ENCODE data around the gene SLC41A3. TPM values are rescaled to one million over a fixed set of nuclear protein-coding genes. Genes with fewer than 3 reads are reported as not detected.

SLC41A3 gene
- polyA plus RNA-seq, 3 donors = 2.8 to 18.2 (median 13.6) TPM

GRCh38 chr3:126033051-126033745 is 50.7 kb downstream of the SLC41A3 start:
- Histone ChIP-seq H3K79me2 (ENCODE audit: insufficient read depth, low read length) (no peaks in the 10 kb centered on the region), H2AFZ (ENCODE audit: insufficient read depth, low read depth, low read length, poor library complexity, severe bottlenecking) (no peak overlapping the region), H4K20me1 (ENCODE audit: insufficient read depth, low read length) (no peaks in the 10 kb centered on the region), H3K36me3 (replicated peaks in 1 of 2; ENCODE audit: control insufficient read depth in 1 of 2, insufficient read depth in 2 of 2, low read length in 2 of 2) (no peaks in the 10 kb centered on the region), H3K9ac (ENCODE audit: insufficient read depth, low read length, poor library complexity, severe bottlenecking) (no peak overlapping the region), H3K4me3 (replicated peaks in 1 of 3; ENCODE audit: low read depth in 2 of 3, low read length in 3 of 3) (no peak overlapping the region), H3K27me3 (ENCODE audit: control insufficient read depth in 2 of 2, insufficient read depth in 2 of 2, low read length in 2 of 2) (no peaks in the 10 kb centered on the region), H3K27ac (ENCODE audit: low read depth in 1 of 2, low read length in 2 of 2) (no peak overlapping the region), H3K9me3 (replicated peaks in 1 of 2; ENCODE audit: control insufficient read depth in 1 of 2, insufficient read depth in 1 of 2, low read length in 2 of 2) (peaks cover 6 to 11% of the 10 kb centered on the region in 2 donors), H3K4me2 (replicated peaks; ENCODE audit: extremely low read depth, low read length, poor library complexity, severe bottlenecking) (no peak overlapping the region), H3K4me1 (ENCODE audit: control insufficient read depth in 1 of 2, insufficient read depth in 2 of 2, low read length in 2 of 2) (no peaks in the 10 kb centered on the region)
- 92% methylated on average over 2 of the region's 3 CpGs for WGBS (ENCODE audit: insufficient coverage)
- H3K27me3 Mint-ChIP-seq (ENCODE audit: low read depth in 3 of 3) = peaks cover 0 to 1% (median 1%) of the 10 kb centered on the region in 3 donors
- DNase-seq = no peak
- H3K4me3 Mint-ChIP-seq = no peak overlapping the region
- H3K4me1 Mint-ChIP-seq = no peaks in the 10 kb centered on the region
- peaks cover 4 to 16% (median 10%) of the 10 kb centered on the region in 7 donors for H3K9me3 Mint-ChIP-seq
- H3K36me3 Mint-ChIP-seq = peaks cover 36 to 38% of the 10 kb centered on the region in 2 donors
- H3K27ac Mint-ChIP-seq = no peak overlapping the region
- TF ChIP-seq, protein P1, sequence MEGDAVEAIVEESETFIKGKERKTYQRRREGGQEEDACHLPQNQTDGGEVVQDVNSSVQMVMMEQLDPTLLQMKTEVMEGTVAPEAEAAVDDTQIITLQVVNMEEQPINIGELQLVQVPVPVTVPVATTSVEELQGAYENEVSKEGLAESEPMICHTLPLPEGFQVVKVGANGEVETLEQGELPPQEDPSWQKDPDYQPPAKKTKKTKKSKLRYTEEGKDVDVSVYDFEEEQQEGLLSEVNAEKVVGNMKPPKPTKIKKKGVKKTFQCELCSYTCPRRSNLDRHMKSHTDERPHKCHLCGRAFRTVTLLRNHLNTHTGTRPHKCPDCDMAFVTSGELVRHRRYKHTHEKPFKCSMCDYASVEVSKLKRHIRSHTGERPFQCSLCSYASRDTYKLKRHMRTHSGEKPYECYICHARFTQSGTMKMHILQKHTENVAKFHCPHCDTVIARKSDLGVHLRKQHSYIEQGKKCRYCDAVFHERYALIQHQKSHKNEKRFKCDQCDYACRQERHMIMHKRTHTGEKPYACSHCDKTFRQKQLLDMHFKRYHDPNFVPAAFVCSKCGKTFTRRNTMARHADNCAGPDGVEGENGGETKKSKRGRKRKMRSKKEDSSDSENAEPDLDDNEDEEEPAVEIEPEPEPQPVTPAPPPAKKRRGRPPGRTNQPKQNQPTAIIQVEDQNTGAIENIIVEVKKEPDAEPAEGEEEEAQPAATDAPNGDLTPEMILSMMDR (IDR thresholded peaks at IDR 0.05) = no peak
- intact Hi-C loops (cut with micrococcal nuclease) = no loop called here

DNA sequence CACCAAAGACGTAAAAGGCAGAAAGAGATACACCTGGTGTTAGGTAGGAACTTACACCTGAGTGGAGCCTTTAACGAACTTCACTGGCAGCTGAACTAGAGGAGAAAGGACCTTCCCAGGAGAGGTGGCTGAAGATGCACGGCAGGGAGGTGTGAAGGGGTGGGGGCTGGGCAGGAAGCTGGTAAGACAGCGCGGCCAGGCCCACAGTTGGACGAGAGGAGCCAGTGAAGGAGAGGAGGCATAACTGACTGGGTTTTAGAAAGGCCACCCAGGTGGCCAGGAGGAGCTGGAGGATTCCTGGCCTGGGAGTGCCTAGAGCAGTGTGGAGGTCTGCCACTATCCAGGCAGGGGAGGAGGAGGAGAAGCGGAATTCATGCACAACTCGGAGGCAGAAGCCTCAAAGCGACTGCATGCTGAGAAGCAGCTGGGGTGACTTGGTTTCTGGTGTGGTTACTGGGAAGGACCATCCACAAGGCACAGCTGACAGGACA is 51.9 kb downstream of the SLC41A3 start:
- H3K27ac Mint-ChIP-seq = no peak overlapping the region
- Histone ChIP-seq H3K27ac (ENCODE audit: low read depth in 1 of 2, low read length in 2 of 2) (no peak overlapping the region), H3K4me2 (replicated peaks; ENCODE audit: extremely low read depth, low read length, poor library complexity, severe bottlenecking) (no peak overlapping the region), H3K9me3 (replicated peaks in 1 of 2; ENCODE audit: control insufficient read depth in 1 of 2, insufficient read depth in 1 of 2, low read length in 2 of 2) (peaks cover 10 to 15% of the 10 kb centered on the region in 2 donors), H3K4me1 (ENCODE audit: control insufficient read depth in 1 of 2, insufficient read depth in 2 of 2, low read length in 2 of 2) (no peaks in the 10 kb centered on the region), H3K79me2 (ENCODE audit: insufficient read depth, low read length) (no peaks in the 10 kb centered on the region), H3K4me3 (replicated peaks in 1 of 3; ENCODE audit: low read depth in 2 of 3, low read length in 3 of 3) (no peak overlapping the region), H3K9ac (ENCODE audit: insufficient read depth, low read length, poor library complexity, severe bottlenecking) (no peak overlapping the region), H3K27me3 (ENCODE audit: control insufficient read depth in 2 of 2, insufficient read depth in 2 of 2, low read length in 2 of 2) (no peaks in the 10 kb centered on the region), H4K20me1 (ENCODE audit: insufficient read depth, low read length) (no peaks in the 10 kb centered on the region), H3K36me3 (replicated peaks in 1 of 2; ENCODE audit: control insufficient read depth in 1 of 2, insufficient read depth in 2 of 2, low read length in 2 of 2) (no peaks in the 10 kb centered on the region), H2AFZ (ENCODE audit: insufficient read depth, low read depth, low read length, poor library complexity, severe bottlenecking) (no peak overlapping the region)
- H3K27me3 Mint-ChIP-seq (ENCODE audit: low read depth in 3 of 3) = peaks cover 0 to 1% (median 1%) of the 10 kb centered on the region in 3 donors
- peaks cover 34 to 46% of the 10 kb centered on the region in 2 donors for H3K36me3 Mint-ChIP-seq
- peak in 1 of 3 donors; percentile 0 for DNase-seq
- 97% methylated on average over 9 of the region's 9 CpGs for WGBS (ENCODE audit: insufficient coverage)
- no peak overlapping the region for H3K4me3 Mint-ChIP-seq
- intact Hi-C loops (cut with micrococcal nuclease) = no loop called here
- H3K4me1 Mint-ChIP-seq = no peaks in the 10 kb centered on the region
- H3K9me3 Mint-ChIP-seq = peaks cover 12 to 22% (median 17%) of the 10 kb centered on the region in 7 donors
- TF ChIP-seq, protein P1 (IDR thresholded peaks at IDR 0.05) = no peak
